Right forelimb (tissue), 1 donor: Measurements from ENCODE around the gene BGN.

Experiments used
- DNase-seq: peaks from one replicate; pipeline ENCODE4 v3.0.0-alpha.2; 2018

Gene BGN

GRCh38 chrX:153507484-153508178 is 12.9 kb downstream of the BGN start:
- peak; percentile 88 for DNase-seq

GRCh38 chrX:153509592-153509991 is 14.8 kb downstream of the BGN start:
- no peak for DNase-seq

- no peak for DNase-seq
These were observed 15.6 kb downstream of the BGN start for GRCh38 chrX:153510383-153510782.

- peak; percentile 52 for DNase-seq
These were observed 17.2 kb downstream of the BGN start for GRCh38 chrX:153511784-153512500.

GRCh38 chrX:153512501-153512893 is 17.7 kb downstream of the BGN start:
- no peak for DNase-seq

GRCh38 chrX:153513265-153513664 is 18.5 kb downstream of the BGN start:
- no peak for DNase-seq

GRCh38 chrX:153514259-153514658 is 19.5 kb downstream of the BGN start:
- peak; percentile 42 for DNase-seq

- no peak for DNase-seq
These were observed 20.7 kb downstream of the BGN start for GRCh38 chrX:153515435-153515834.

- no peak for DNase-seq
These were observed 21.3 kb downstream of the BGN start for GRCh38 chrX:153516073-153516472.

- no peak for DNase-seq
These were observed 22.6 kb downstream of the BGN start, which contains the start of gene ATP2B3 for GRCh38 chrX:153517423-153517822. ATP2B3 (plus strand) TSS chrX:153517642; CDS start chrX:153536248, 18,606 bp downstream.

- no peak for DNase-seq
These were observed 23.4 kb downstream of the BGN start for GRCh38 chrX:153517946-153518834.

- no peak for DNase-seq
These were observed 24.9 kb downstream of the BGN start for GRCh38 chrX:153519569-153520286.

GRCh38 chrX:153520287-153520917 is 25.6 kb downstream of the BGN start:
- DNase-seq, result no peak

- no peak for DNase-seq
These were observed 26.3 kb downstream of the BGN start for GRCh38 chrX:153521034-153521433.

- DNase-seq, result no peak
These were observed 27.5 kb downstream of the BGN start for GRCh38 chrX:153522259-153522658.

GRCh38 chrX:153523269-153523668 is 28.5 kb downstream of the BGN start:
- DNase-seq, result no peak

GRCh38 chrX:153524234-153524633 is 29.5 kb downstream of the BGN start:
- DNase-seq, result no peak

GRCh38 chrX:153525451-153525850 is 30.7 kb downstream of the BGN start:
- DNase-seq, result no peak

- DNase-seq, result no peak
These were observed 31.3 kb downstream of the BGN start for GRCh38 chrX:153526042-153526441.

GRCh38 chrX:153526801-153527200 is 32.0 kb downstream of the BGN start:
- DNase-seq, result no peak

- no peak for DNase-seq
These were observed 32.4 kb downstream of the BGN start for GRCh38 chrX:153527208-153527607.
